Activated CD8-positive, alpha-beta memory T cell treated with anti-CD3 and anti-CD28 coated beads for 36 hours (primary cell): ENCODE results near the gene CLDN4. TPM values are rescaled to one million over a fixed set of nuclear protein-coding genes. Genes with fewer than 3 reads are reported as not detected.
"Not testable (repeated sequence)": the region's sequence is repeated elsewhere in the genome, so short reads cannot be mapped to it uniquely, and the experiment has no call there.

Experiments used
- CTCF ChIA-PET: fragments of 350-600 bp; sonication (Branson Sonifier 250); formaldehyde crosslinking; loops from one replicate; lab custom pipeline; 2021; ENCODE audit warnings: antibody characterized with exemption; lab: Charles Lee
- POLR2A ChIA-PET: fragments of 350-600 bp; sonication (Branson Sonifier 250); formaldehyde crosslinking; loops from one replicate; lab custom pipeline; 2021; ENCODE audit warnings: antibody characterized with exemption; lab: Charles Lee
- total RNA-seq, 2 experiments: library from RNA; stranded (reverse); gene quantifications; one replicate each; pipeline ENCODE4 v1.2.3, GENCODE V29; 2021

Gene CLDN4
- total RNA-seq, 2 experiments from 2014 or later = not detected

DNA sequence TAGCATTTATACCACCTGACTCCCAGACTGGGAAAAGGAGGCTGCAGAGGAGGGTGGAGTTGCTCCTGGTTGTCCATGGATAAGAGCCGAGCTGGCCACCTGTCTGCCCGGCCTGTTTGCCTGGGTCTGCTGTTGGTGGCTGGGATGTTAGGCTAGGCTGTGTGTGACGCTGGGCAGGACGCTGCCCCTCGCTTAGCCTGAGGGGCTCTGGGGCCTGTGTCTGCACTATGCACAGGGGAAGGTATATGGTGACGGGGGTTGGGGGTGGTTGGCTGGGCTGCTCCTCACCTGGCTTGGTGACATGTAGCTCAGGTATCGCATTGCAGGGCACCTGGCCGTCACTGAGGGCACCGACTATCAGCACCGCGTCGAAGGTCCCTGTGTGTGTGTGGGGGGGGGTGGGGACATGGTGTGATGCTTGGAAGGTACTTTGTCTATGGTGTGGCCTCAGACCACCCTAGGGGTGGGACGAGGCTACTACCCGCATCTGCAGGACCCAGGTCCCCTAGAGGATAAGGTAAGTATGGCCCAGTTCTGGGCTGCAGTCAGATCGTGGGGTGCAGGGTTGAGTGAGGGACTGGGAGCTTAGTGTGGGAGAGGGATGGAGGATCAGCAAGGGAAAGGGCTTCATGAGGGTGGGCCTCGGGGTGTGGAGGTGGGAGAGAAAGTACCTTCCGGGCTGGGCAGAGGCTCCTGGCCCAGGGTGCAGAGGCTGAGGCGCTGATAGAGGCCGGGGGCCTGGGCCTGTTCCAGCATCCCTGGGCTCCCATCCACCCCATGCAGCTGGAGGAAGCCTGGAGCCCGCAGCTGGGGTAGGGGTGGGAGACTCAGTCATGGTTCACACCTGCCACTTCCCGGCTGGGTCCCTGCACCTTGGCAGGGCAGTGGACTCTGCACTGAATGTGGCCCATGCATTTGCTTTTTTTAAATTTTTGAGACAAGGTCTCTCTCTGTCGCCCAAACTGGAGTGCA is 9.2 kb downstream of the CLDN4 start:
- ChIA-PET POLR2A (no interaction called here), CTCF (no interaction called here)

- ChIA-PET POLR2A (no interaction called here), CTCF (no interaction called here)
These were observed 10.1 kb downstream of the CLDN4 start for GRCh38 chr7:73840715-73841379.

- ChIA-PET POLR2A (no interaction called here), CTCF (interaction anchor here (2.2 kb wide), 1 partner anchor 13 kb away, joined by 7 read pairs; no protein-coding TSS in a partner anchor)
These were observed 10.9 kb downstream of the CLDN4 start for GRCh38 chr7:73841689-73842066.

- ChIA-PET CTCF (interaction anchor here (0.8 to 2.2 kb wide), 2 partner anchors 13 to 108 kb away, joined by 3 to 7 read pairs; no protein-coding TSS in a partner anchor), POLR2A (no interaction called here)
These were observed 11.5 kb downstream of the CLDN4 start, which contains the start of gene METTL27 for GRCh38 chr7:73842067-73842976. Gene METTL27, minus strand, starts transcription at chr7:73842516. Its CDS starts 376 bp downstream, at chr7:73842140.

DNA sequence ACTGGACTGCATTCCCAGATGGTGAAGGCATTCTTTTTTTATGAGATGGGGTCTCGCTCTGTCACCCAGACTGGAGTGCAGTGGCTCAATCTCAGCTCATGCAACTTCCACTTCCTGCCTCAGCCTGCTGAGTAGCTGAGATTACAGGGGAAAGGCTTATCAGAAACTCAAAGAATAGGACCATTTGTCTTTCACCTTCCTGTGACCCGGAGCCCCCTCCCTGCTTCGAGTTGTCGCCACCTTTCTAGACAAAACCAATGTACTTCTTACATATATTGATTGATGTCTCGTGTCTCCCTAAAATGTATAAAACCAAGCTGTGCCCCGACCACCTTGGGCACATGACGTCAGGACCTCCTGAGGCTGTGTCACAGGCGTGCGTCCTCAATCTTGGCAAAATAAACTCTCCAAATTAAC is 13.3 kb downstream of the CLDN4 start:
- ChIA-PET POLR2A (no interaction called here), CTCF (no interaction called here)

DNA sequence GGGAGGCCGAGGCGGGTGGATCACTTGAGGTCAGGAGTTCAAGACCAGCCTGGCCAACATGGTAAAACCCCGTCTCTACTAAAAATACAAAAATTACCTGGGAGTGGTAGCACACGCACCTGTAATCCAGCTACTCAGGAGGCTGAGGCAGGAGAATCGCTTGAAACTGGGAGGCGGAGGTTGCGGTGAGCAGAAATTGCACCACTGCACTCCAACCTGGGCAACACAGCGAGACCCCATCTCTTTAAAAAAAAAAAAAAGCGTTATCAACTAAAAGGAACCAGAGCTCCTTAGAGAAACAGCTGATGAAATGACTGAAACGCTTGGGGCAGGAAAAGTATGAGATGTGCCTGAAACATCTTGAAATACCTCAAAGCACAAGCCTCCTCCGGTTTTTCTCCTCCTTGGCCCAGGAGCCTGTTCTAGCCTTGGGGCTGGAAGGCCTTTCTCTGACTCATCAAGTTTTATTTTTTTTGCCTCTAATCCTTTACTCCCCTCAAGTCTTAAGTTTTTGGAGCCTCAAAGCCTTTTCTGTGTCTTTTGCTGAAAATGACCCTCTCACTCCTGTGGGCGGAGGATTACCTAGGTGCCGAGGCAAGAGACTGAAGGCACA is 14.2 kb downstream of the CLDN4 start:
- CTCF ChIA-PET = no interaction called here

GRCh38 chr7:73845701-73846195 is 15.0 kb downstream of the CLDN4 start:
- POLR2A ChIA-PET, CTCF ChIA-PET: not testable (repeated sequence)

More for the DNA sequence above, 14.2 kb downstream of the CLDN4 start:
- POLR2A ChIA-PET = no interaction called here

GRCh38 chr7:73847941-73848723 is 17.3 kb downstream of the CLDN4 start:
- ChIA-PET POLR2A (no interaction called here), CTCF (interaction anchor here (0.6 kb wide), 1 partner anchor 9 kb away, joined by 3 read pairs; no protein-coding TSS in a partner anchor)

GRCh38 chr7:73850781-73851207 is 20.0 kb downstream of the CLDN4 start:
- ChIA-PET CTCF (interaction anchor here (1.2 to 1.3 kb wide), 2 partner anchors 22 to 38 kb away, joined by 3 read pairs; no protein-coding TSS in a partner anchor), POLR2A (no interaction called here)

- ChIA-PET POLR2A (no interaction called here), CTCF (interaction anchor here (1.2 to 1.3 kb wide), 2 partner anchors 23 to 39 kb away, joined by 3 read pairs; no protein-coding TSS in a partner anchor)
These were observed 20.9 kb downstream of the CLDN4 start for GRCh38 chr7:73851410-73852338.

DNA sequence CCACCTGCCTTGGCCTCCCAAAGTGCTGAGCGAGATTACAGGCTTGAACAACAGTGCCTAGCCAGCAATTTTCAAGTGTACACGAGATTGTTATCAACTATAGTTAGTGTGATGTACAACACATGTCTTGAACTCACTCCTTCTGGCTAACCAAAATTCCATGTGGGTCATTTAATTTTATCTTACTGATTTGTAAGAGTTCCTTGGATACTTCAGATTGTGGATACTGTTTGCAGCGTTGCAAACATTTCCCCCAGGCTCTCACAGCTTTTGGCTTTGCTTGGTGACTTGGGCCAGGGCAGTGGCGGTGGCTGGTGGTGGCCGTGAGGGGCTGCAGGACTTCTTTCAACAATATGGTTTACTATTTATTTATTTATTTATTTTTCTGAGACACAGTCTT is 21.7 kb downstream of the CLDN4 start:
- POLR2A ChIA-PET = no interaction called here
- CTCF ChIA-PET = no interaction called here

DNA sequence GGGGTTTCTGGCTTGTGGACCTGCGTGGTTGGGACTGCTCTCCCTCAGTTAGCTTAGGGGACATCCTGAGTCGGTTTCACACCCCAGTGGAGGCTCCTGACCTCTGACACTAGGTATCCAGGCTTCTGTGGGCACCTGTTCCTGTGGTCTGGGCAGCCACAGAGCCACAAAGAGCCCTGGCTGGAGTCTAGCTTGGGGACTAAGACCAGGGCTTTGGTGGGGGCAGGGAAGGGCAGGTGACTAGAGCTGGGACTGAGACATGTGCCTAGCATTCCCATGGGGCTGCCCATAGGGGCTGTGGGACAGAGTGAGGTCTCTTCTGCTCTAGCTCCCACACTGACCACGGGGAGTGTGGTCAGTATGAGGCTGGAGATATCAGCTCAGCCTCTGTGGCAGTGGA is 26.1 kb downstream of the CLDN4 start:
- ChIA-PET POLR2A (interaction anchor here (0.5 to 1.4 kb wide), 2 partner anchors 118 to 384 kb away, joined by 4 read pairs; partner anchors contain the start of gene ABHD11), CTCF (interaction anchor here (0.6 to 1.1 kb wide), 2 partner anchors 9 to 45 kb away, joined by 3 to 4 read pairs; no protein-coding TSS in a partner anchor)

DNA sequence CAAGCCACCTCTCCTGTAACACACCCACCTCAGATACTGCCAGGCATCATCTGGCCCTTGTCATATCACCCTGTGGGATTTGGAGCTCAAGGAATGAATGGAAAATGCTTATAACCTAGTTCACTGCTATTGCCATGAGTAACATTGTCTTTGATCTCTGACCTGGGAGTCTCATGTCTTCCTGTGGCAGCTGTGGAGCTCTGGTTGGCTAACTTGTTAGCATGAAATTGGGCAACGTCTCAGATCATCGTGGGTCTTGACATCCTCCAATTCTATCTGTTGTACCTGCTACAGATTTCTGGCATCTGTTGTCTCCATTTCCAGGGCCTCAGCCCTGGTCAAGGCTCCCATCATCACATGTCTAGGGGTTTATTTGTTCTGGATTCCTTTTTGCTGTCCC is 28.0 kb downstream of the CLDN4 start:
- ChIA-PET POLR2A (no interaction called here), CTCF (interaction anchor here (0.7 kb wide), 1 partner anchor 135 kb away, joined by 3 read pairs; no protein-coding TSS in a partner anchor)

- CTCF ChIA-PET = no interaction called here
- POLR2A ChIA-PET = no interaction called here
These were observed 30.1 kb downstream of the CLDN4 start, which contains the start of gene TMEM270 for GRCh38 chr7:73860859-73861258. Gene TMEM270, plus strand, starts transcription at chr7:73861159. Its CDS starts 36 bp downstream, at chr7:73861195.

- POLR2A ChIA-PET = no interaction called here
These were observed 30.5 kb downstream of the CLDN4 start for GRCh38 chr7:73861305-73861704.

More at GRCh38 chr7:73861305-73861704, 30.5 kb downstream of the CLDN4 start:
- CTCF ChIA-PET = no interaction called here
